LoVo (cell line): ENCODE results near the gene HTR1B.

Source experiments
- DNase-seq: peaks from one replicate; pipeline ENCODE4 v3.0.0-alpha.2; 2016; ENCODE audit warnings: low spot score

Gene HTR1B

GRCh38 chr6:77455271-77455670 is 8.0 kb downstream of the HTR1B start:
- no peak for DNase-seq

GRCh38 chr6:77454386-77454785 is 8.9 kb downstream of the HTR1B start:
- DNase-seq: no peak

- DNase-seq: no peak
These were observed 11.8 kb downstream of the HTR1B start for GRCh38 chr6:77451466-77451865.

GRCh38 chr6:77450924-77451323 is 12.4 kb downstream of the HTR1B start:
- DNase-seq: no peak

- no peak for DNase-seq
These were observed 14.7 kb downstream of the HTR1B start for GRCh38 chr6:77448546-77448945.

GRCh38 chr6:77447254-77447653 is 16.0 kb downstream of the HTR1B start:
- no peak for DNase-seq

GRCh38 chr6:77446249-77446648 is 17.0 kb downstream of the HTR1B start:
- no peak for DNase-seq

GRCh38 chr6:77445214-77445613 is 18.1 kb downstream of the HTR1B start:
- DNase-seq: no peak

- no peak for DNase-seq
These were observed 22.9 kb downstream of the HTR1B start for GRCh38 chr6:77440206-77440976.

GRCh38 chr6:77433888-77434287 is 29.4 kb downstream of the HTR1B start:
- DNase-seq: no peak

- DNase-seq: no peak
These were observed 32.8 kb downstream of the HTR1B start for GRCh38 chr6:77430504-77430903.

- DNase-seq: no peak
These were observed 37.6 kb downstream of the HTR1B start for GRCh38 chr6:77425671-77426070.

GRCh38 chr6:77425216-77425615 is 38.1 kb downstream of the HTR1B start:
- DNase-seq: no peak

- no peak for DNase-seq
These were observed 38.5 kb downstream of the HTR1B start for GRCh38 chr6:77424761-77425160.

- DNase-seq: no peak
These were observed 46.5 kb downstream of the HTR1B start for GRCh38 chr6:77416839-77417238.

- no peak for DNase-seq
These were observed 47.6 kb downstream of the HTR1B start for GRCh38 chr6:77415706-77416105.
